ENCODE measurements around the gene THOC6.

DNA sequence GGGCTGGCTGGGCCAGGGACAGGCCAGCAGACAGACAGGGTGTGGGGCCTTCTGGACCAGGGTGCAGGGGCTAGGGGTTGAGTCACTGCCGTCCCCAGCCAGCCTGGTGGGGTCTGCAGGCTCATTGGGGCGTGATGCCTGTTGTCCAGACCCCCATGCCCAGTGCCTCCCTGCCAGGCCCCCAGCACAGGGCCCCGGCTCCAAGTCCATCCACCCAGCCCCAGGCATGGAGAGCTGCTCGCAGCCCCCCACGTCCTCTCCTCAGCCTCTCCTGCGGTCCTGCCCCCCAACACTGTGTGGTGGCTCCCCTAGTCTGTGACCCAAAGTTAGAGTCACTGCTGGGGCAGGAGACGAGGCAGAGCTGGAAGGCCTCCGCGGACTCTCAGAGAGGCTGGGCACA lies 36.5 kb upstream of the THOC6 start:
- TF ChIP-seq TARDBP (IDR thresholded peaks at IDR 0.05), result no peak
- TF ChIP-seq SP1 (IDR thresholded peaks at IDR 0.05), result no peak
- TF ChIP-seq FOXM1 (IDR thresholded peaks at IDR 0.05; ENCODE audit: borderline replicate concordance), result no peak
- no peak for TF ChIP-seq HDGF (IDR thresholded peaks at IDR 0.05; ENCODE audit: borderline replicate concordance)
- no peak for TF ChIP-seq BHLHE40 (IDR thresholded peaks at IDR 0.05; ENCODE audit: borderline replicate concordance)
- no peak for TF ChIP-seq ARNT (IDR thresholded peaks at IDR 0.05)
- TF ChIP-seq PKNOX1 (IDR thresholded peaks at IDR 0.05), result no peak
